Astrocyte (in vitro differentiated cells and primary cell): ENCODE measurements around the gene PLCH1.

ENCODE experiments used
- EZH2 ChIP-seq: IDR thresholded peaks from 2 replicates; pipeline ENCODE4 v1.6.1; 2012; ENCODE audit warnings: mild to moderate bottlenecking, low read length, inconsistent platforms; ENCODE audit not compliant: insufficient read depth
- TF ChIP-seq, protein P1 (sequence below): IDR thresholded peaks from 2 replicates; pipeline ENCODE4 v1.5.1; 2011; ENCODE audit warnings: low read depth, mild to moderate bottlenecking, inconsistent platforms, low read length, moderate library complexity; ENCODE audit not compliant: insufficient read depth

DNA sequence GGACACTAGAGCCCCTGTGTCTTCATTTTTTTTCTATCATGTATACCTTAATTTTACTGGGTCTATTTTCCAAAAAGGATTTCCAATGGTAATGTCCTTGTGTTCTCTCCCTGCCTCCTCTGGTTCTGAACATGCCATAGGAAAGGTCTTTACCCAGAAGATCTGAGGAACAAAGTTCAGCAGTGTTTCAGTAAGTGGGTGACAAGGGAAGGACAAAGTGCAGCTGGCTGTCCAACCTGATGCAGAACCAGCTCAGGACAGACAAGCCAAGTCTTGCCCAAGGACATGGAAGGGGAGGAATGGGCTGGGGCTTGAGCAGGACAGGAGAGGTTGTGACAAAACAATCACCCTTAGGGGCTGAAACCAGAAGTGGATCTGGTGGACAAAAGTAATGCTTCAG, 390.2 kb downstream of the PLCH1 start:
- TF ChIP-seq, protein P1, sequence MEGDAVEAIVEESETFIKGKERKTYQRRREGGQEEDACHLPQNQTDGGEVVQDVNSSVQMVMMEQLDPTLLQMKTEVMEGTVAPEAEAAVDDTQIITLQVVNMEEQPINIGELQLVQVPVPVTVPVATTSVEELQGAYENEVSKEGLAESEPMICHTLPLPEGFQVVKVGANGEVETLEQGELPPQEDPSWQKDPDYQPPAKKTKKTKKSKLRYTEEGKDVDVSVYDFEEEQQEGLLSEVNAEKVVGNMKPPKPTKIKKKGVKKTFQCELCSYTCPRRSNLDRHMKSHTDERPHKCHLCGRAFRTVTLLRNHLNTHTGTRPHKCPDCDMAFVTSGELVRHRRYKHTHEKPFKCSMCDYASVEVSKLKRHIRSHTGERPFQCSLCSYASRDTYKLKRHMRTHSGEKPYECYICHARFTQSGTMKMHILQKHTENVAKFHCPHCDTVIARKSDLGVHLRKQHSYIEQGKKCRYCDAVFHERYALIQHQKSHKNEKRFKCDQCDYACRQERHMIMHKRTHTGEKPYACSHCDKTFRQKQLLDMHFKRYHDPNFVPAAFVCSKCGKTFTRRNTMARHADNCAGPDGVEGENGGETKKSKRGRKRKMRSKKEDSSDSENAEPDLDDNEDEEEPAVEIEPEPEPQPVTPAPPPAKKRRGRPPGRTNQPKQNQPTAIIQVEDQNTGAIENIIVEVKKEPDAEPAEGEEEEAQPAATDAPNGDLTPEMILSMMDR = no peak
- TF ChIP-seq EZH2 = no peak
